ENCODE results near the gene KLK10. TPM values are rescaled to one million over a fixed set of nuclear protein-coding genes. Genes with fewer than 3 reads are reported as not detected.

KLK10 gene
- total RNA-seq, 1 experiment from 2014 or later = not detected

DNA sequence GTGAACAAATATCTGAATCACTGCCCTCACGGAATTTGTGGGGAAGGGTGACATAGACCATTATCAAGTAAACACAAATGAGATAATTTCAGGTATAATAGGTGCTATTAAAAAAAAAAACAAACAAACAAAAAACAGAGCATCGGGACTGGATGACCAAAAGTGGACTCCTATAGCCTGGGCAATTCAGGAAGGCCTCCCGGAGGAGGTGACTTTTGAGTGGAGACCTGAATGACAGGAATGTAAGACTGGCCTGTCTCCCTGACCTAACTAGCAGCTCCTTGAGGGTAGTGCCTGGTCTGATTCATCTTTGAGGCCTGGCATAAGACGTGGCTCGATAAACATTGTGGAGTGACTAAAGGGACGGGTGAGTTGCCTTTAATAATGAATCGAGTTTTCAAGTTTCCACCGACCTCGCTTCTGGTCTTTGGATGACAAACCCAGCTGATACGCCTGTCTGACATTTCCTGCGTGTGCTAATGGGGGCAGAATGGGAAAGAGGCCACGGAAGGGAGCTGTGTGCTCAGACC lies 6.8 kb downstream of the KLK10 start:
- H3K4me1 ChIP-seq (ENCODE audit: control insufficient read depth, insufficient read depth, low read length) = no peaks in the 10 kb centered on the region
- intact Hi-C loops (cut with micrococcal nuclease; ENCODE audit: unreplicated experiment) (no loop called here), in situ Hi-C loops (cut with HindIII; ENCODE audit: low pct_unique_long_range_greater_than_20kb, low sequenced_read_pairs) (no loop called here)
- DNase-seq (ENCODE audit: low read depth, low spot score) = no peak
- no peaks in the 10 kb centered on the region for H3K9me3 ChIP-seq (ENCODE audit: control insufficient read depth, insufficient read depth, low read depth, low read length)
- H3K36me3 ChIP-seq (ENCODE audit: control insufficient read depth, insufficient read depth, low read length) = no peaks in the 10 kb centered on the region; the same call in 1 of the 2 replicates
- ChIA-PET POLR2A (no interaction called here), CTCF (no interaction called here)
- BruUV-seq (replicated peaks) = no TSS peak
- no peak for ATAC-seq
- H3K27me3 ChIP-seq (ENCODE audit: control insufficient read depth, insufficient read depth, low read length) = no peaks in the 10 kb centered on the region
- TF ChIP-seq SIN3A (IDR thresholded peaks at IDR 0.05; ENCODE audit: borderline replicate concordance, insufficient read depth, low read depth, low read length) (no peak), TCF7L2 (IDR thresholded peaks at IDR 0.05; ENCODE audit: low read depth, low read length) (no peak), POLR2AphosphoS5 (IDR thresholded peaks at IDR 0.05; ENCODE audit: low read depth, low read length) (no peak)
- TF ChIP-seq, protein P1, sequence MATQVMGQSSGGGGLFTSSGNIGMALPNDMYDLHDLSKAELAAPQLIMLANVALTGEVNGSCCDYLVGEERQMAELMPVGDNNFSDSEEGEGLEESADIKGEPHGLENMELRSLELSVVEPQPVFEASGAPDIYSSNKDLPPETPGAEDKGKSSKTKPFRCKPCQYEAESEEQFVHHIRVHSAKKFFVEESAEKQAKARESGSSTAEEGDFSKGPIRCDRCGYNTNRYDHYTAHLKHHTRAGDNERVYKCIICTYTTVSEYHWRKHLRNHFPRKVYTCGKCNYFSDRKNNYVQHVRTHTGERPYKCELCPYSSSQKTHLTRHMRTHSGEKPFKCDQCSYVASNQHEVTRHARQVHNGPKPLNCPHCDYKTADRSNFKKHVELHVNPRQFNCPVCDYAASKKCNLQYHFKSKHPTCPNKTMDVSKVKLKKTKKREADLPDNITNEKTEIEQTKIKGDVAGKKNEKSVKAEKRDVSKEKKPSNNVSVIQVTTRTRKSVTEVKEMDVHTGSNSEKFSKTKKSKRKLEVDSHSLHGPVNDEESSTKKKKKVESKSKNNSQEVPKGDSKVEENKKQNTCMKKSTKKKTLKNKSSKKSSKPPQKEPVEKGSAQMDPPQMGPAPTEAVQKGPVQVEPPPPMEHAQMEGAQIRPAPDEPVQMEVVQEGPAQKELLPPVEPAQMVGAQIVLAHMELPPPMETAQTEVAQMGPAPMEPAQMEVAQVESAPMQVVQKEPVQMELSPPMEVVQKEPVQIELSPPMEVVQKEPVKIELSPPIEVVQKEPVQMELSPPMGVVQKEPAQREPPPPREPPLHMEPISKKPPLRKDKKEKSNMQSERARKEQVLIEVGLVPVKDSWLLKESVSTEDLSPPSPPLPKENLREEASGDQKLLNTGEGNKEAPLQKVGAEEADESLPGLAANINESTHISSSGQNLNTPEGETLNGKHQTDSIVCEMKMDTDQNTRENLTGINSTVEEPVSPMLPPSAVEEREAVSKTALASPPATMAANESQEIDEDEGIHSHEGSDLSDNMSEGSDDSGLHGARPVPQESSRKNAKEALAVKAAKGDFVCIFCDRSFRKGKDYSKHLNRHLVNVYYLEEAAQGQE (IDR thresholded peaks at IDR 0.05; ENCODE audit: insufficient read depth in 1 of 2, low read depth in 2 of 2, low read length in 1 of 2) = no peak
- TF ChIP-seq, protein P2, sequence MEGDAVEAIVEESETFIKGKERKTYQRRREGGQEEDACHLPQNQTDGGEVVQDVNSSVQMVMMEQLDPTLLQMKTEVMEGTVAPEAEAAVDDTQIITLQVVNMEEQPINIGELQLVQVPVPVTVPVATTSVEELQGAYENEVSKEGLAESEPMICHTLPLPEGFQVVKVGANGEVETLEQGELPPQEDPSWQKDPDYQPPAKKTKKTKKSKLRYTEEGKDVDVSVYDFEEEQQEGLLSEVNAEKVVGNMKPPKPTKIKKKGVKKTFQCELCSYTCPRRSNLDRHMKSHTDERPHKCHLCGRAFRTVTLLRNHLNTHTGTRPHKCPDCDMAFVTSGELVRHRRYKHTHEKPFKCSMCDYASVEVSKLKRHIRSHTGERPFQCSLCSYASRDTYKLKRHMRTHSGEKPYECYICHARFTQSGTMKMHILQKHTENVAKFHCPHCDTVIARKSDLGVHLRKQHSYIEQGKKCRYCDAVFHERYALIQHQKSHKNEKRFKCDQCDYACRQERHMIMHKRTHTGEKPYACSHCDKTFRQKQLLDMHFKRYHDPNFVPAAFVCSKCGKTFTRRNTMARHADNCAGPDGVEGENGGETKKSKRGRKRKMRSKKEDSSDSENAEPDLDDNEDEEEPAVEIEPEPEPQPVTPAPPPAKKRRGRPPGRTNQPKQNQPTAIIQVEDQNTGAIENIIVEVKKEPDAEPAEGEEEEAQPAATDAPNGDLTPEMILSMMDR (IDR thresholded peaks at IDR 0.05) = no peak
- H3K27ac ChIP-seq (ENCODE audit: low read length) = no peak overlapping the region
- H3K4me3 ChIP-seq (ENCODE audit: low read depth in 2 of 2, low read length in 2 of 2) = no peak overlapping the region

DNA sequence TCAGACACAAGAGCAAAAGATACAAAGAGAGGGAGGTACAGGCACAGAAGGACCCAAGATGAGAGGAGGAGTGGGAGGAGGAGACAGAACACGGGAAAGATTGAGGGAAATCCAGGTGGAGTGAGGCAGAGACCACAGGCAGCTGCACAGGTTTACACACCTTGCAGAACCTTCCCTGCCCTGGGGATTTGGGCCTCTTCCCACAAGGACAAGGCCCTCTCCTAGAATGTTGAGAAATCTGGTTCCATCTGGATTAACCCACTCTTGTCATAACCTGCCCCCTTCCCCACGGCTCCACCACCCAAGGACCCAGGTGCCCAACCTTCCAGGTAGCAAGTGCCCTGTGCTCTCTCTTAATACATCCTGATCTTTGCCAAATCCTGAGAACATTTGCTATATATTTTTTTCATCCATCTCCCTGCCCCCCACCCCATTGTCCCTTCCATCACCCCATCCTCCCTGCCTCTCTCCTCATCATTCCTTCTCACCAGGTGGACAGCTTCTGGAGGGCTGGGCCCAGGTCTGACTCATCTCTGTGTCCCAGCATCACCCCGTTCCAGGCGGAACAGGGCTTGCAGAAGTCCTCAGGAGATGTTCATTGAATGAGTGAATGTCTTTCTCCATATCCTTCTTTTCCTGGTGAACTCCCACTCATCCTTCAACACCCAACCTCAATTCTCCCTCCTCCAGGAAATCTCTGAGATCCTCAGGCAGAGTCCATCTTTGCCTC lies 9.3 kb downstream of the KLK10 start:
- POLR2A ChIA-PET = no interaction called here
- TF ChIP-seq TCF7L2 (IDR thresholded peaks at IDR 0.05; ENCODE audit: low read depth, low read length) (no peak), POLR2AphosphoS5 (IDR thresholded peaks at IDR 0.05; ENCODE audit: low read depth, low read length) (no peak)
- TF ChIP-seq, protein P2 (IDR thresholded peaks at IDR 0.05) = no peak
- ATAC-seq = no peak

More for the DNA sequence above, 9.3 kb downstream of the KLK10 start:
- Histone ChIP-seq H3K4me1 (ENCODE audit: control insufficient read depth, insufficient read depth, low read length) (no peaks in the 10 kb centered on the region), H3K4me3 (ENCODE audit: low read depth in 2 of 2, low read length in 2 of 2) (no peak overlapping the region), H3K36me3 (ENCODE audit: control insufficient read depth, insufficient read depth, low read length) (no peaks in the 10 kb centered on the region), H3K27me3 (ENCODE audit: control insufficient read depth, insufficient read depth, low read length) (no peaks in the 10 kb centered on the region; the same call in 1 of the 2 replicates), H3K27ac (ENCODE audit: low read length) (no peak overlapping the region), H3K9me3 (ENCODE audit: control insufficient read depth, insufficient read depth, low read depth, low read length) (no peaks in the 10 kb centered on the region)
- CTCF ChIA-PET = interaction anchor here (0.5 kb wide), 1 partner anchor 11 kb away, joined by 6 read pairs; no protein-coding TSS in a partner anchor
- BruUV-seq (replicated peaks) = no TSS peak
- intact Hi-C loops (cut with micrococcal nuclease; ENCODE audit: unreplicated experiment) = no loop called here
- in situ Hi-C loops (cut with HindIII; ENCODE audit: low pct_unique_long_range_greater_than_20kb, low sequenced_read_pairs) = no loop called here
- no peak for DNase-seq (ENCODE audit: low read depth, low spot score)

Measured in Panc1 (cell line).